Mucosa of descending colon (tissue), 3 donors: ENCODE data around the gene SLC38A3. TPM values are rescaled to one million over a fixed set of nuclear protein-coding genes. Genes with fewer than 3 reads are reported as not detected.

Source experiments
- ATAC-seq: fragments of 200-7000 bp; cut with Tn5 transposase; one replicate; pipeline ENCODE4 v1.9.1; 2020; ENCODE audit warnings: mild to moderate bottlenecking, moderate library complexity
- DNase-seq, 3 donors: peaks; one replicate each; pipeline ENCODE4 v3.0.0-alpha.2; 2020
- H3K36me3 ChIP-seq: fragments of 200-600 bp; one replicate; pipeline ENCODE4 v1.8.0; 2021; ENCODE audit warnings: low read depth, mild to moderate bottlenecking
- H3K4me1 ChIP-seq: fragments of 200-600 bp; one replicate; pipeline ENCODE4 v1.8.0; 2021; ENCODE audit warnings: low read depth, mild to moderate bottlenecking
- H3K4me3 ChIP-seq: fragments of 200-600 bp; one replicate; pipeline ENCODE4 v1.8.0; 2021; ENCODE audit warnings: mild to moderate bottlenecking
- H3K9me3 ChIP-seq: fragments of 200-600 bp; one replicate; pipeline ENCODE4 v1.8.0; 2021; ENCODE audit warnings: mild to moderate bottlenecking
- CTCF ChIP-seq: fragments of 200-600 bp; IDR thresholded peaks from one replicate; pipeline ENCODE4 v1.8.0; 2022; ENCODE audit warnings: antibody characterized with exemption, mild to moderate bottlenecking
- intact Hi-C, 2 donors: fragments of 100-400 bp; cut with DNase I in 1 of 2; cut with micrococcal nuclease in 1 of 2; formaldehyde crosslinking; loops; one replicate each; pipeline versions ENCODE4 v1.11.0 to v1.11.1; 2022; cut with DNase I, micrococcal nuclease
- total RNA-seq, 3 donors: library from RNA; stranded (reverse); fragmentation: NEBNext Ultra II Directional in 2 of 3; extraction: Animal tissue kit (Norgen Biotek cat#: 25700) in 2 of 3; gene quantifications; one replicate each; pipeline versions ENCODE4 v1.2.1 to v1.2.4, GENCODE V29; 2021 to 2023
- donor health status: DM: no; HTN: no; CAD: no; lungs with moderate emphysema.
- donor health status: DM: no; HTN: no; CAD: no.
- donor health status: DM: no; HTN: yes; CAD: no.

SLC38A3 gene
- total RNA-seq, 3 donors from 2014 or later = 0.29 to 0.32 TPM; not detected in 1

- Histone ChIP-seq H3K36me3 (no peaks in the 10 kb centered on the region), H3K4me3 (no peak overlapping the region), H3K9me3 (no peaks in the 10 kb centered on the region), H3K4me1 (no peaks in the 10 kb centered on the region)
- no peak for TF ChIP-seq CTCF
- ATAC-seq = no peak
- intact Hi-C loops = no loop called here
- no peak for DNase-seq
Observed at GRCh38 chr3:50211930-50212329, 6.9 kb downstream of the SLC38A3 start.

- H3K9me3 ChIP-seq = no peaks in the 10 kb centered on the region
- intact Hi-C loops = no loop called here
- TF ChIP-seq CTCF = no peak
- no peaks in the 10 kb centered on the region for H3K36me3 ChIP-seq
- H3K4me1 ChIP-seq = no peaks in the 10 kb centered on the region
- DNase-seq (no peak), ATAC-seq (no peak)
- H3K4me3 ChIP-seq = no peak overlapping the region
Observed at GRCh38 chr3:50212502-50212901, 7.4 kb downstream of the SLC38A3 start.

GRCh38 chr3:50212971-50213370 lies 7.9 kb downstream of the SLC38A3 start:
- DNase-seq = no peak

GRCh38 chr3:50213373-50213772 lies 8.3 kb downstream of the SLC38A3 start:
- intact Hi-C loops = no loop called here
- Histone ChIP-seq H3K4me1 (no peaks in the 10 kb centered on the region), H3K9me3 (no peaks in the 10 kb centered on the region), H3K36me3 (no peaks in the 10 kb centered on the region), H3K4me3 (no peak overlapping the region)
- ATAC-seq (no peak), DNase-seq (no peak)
- no peak for TF ChIP-seq CTCF

More at GRCh38 chr3:50212971-50213370, 7.9 kb downstream of the SLC38A3 start:
- no peak for TF ChIP-seq CTCF
- Histone ChIP-seq H3K36me3 (no peaks in the 10 kb centered on the region), H3K4me1 (no peaks in the 10 kb centered on the region), H3K9me3 (no peaks in the 10 kb centered on the region), H3K4me3 (no peak overlapping the region)
- ATAC-seq = no peak
- intact Hi-C loops = no loop called here

- no peaks in the 10 kb centered on the region for H3K4me1 ChIP-seq
- intact Hi-C loops = no loop called here
- H3K9me3 ChIP-seq = no peaks in the 10 kb centered on the region
- H3K36me3 ChIP-seq = no peaks in the 10 kb centered on the region
- no peak for ATAC-seq
- TF ChIP-seq CTCF = no peak
- no peak for DNase-seq
- no peak overlapping the region for H3K4me3 ChIP-seq
Observed at GRCh38 chr3:50214824-50215223, 9.8 kb downstream of the SLC38A3 start.

GRCh38 chr3:50215529-50215928 lies 10.5 kb downstream of the SLC38A3 start:
- DNase-seq (no peak), ATAC-seq (no peak)
- H3K4me1 ChIP-seq = no peaks in the 10 kb centered on the region
- no peak for TF ChIP-seq CTCF
- no peaks in the 10 kb centered on the region for H3K36me3 ChIP-seq
- intact Hi-C loops = no loop called here
- no peaks in the 10 kb centered on the region for H3K9me3 ChIP-seq
- no peak overlapping the region for H3K4me3 ChIP-seq
